Erythroblast (primary cell): ENCODE results near the gene TGM3.

Experiments
- GATA1 ChIP-seq: IDR thresholded peaks from 2 replicates; pipeline ENCODE4 v1.6.1; 2011; ENCODE audit warnings: low read depth, mild to moderate bottlenecking, control low read depth, low read length, moderate library complexity
- POLR2A ChIP-seq: IDR thresholded peaks from 2 replicates; pipeline ENCODE4 v1.6.1; 2011; ENCODE audit warnings: mild to moderate bottlenecking, low read length

DNA sequence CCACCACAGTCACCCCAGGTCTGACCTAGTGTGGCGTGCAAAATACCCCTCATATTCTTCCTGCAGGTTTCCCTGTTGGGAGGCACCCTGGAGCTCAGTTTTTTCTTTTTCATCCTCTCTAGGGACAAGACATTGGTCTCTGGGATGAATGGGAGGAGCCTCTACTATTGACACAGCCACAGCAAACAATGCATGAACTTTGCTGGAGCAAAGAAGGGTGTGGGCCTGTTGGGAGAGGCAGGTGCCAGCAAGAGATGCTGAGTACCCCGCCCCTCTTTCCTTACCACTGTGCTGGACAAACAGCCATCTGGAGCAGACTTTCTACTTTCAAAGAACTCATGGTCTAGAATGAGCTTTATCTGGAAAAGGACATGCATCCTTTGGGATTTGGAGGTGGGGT lies 10.1 kb downstream of the TGM3 start:
- TF ChIP-seq POLR2A: no peak
- TF ChIP-seq GATA1: no peak
